HG03108 (cell line): ENCODE data around the gene LRRC63.
"Not testable (repeated sequence)": the region's sequence is repeated elsewhere in the genome, so short reads cannot be mapped to it uniquely, and the experiment has no call there.

Experiments used
- ATAC-seq: cut with Tn5 transposase; IDR thresholded peaks from one replicate; pipeline ENCODE4 v1.9.1; 2021; ENCODE audit warnings: moderate library complexity; ENCODE audit not compliant: unreplicated experiment

Gene LRRC63

GRCh38 chr13:46211483-46212351 is at the start of gene LRRC63:
TSS of gene LRRC63 (plus strand) at chr13:46211928. CDS start at chr13:46213035, 1,107 bp downstream.
- peak; percentile 88 for ATAC-seq

GRCh38 chr13:46162741-46163140 is 49.0 kb upstream of the LRRC63 start:
- not testable (repeated sequence) for ATAC-seq

- no peak for ATAC-seq
Measured at GRCh38 chr13:46164661-46165060, 47.1 kb upstream of the LRRC63 start.

GRCh38 chr13:46165485-46166223 is 46.1 kb upstream of the LRRC63 start:
- peak; percentile 45 for ATAC-seq

GRCh38 chr13:46166224-46166584 is 45.5 kb upstream of the LRRC63 start:
- ATAC-seq, result no peak

GRCh38 chr13:46166947-46167610 is 44.6 kb upstream of the LRRC63 start:
- no peak for ATAC-seq

GRCh38 chr13:46168341-46168740 is 43.4 kb upstream of the LRRC63 start:
- ATAC-seq, result peak; percentile 31

GRCh38 chr13:46168783-46169182 is 42.9 kb upstream of the LRRC63 start:
- ATAC-seq, result no peak

GRCh38 chr13:46169758-46170157 is 42.0 kb upstream of the LRRC63 start:
- no peak for ATAC-seq

GRCh38 chr13:46170268-46170667 is 41.5 kb upstream of the LRRC63 start:
- no peak for ATAC-seq

- ATAC-seq, result no peak
Measured at GRCh38 chr13:46170687-46171086, 41.0 kb upstream of the LRRC63 start.

GRCh38 chr13:46171217-46171616 is 40.5 kb upstream of the LRRC63 start:
- no peak for ATAC-seq

- ATAC-seq, result no peak
Measured at GRCh38 chr13:46171739-46172138, 40.0 kb upstream of the LRRC63 start.

GRCh38 chr13:46172531-46172991 is 39.2 kb upstream of the LRRC63 start:
- ATAC-seq, result no peak

- peak; percentile 32 for ATAC-seq
Measured at GRCh38 chr13:46173656-46174055, 38.1 kb upstream of the LRRC63 start.

- ATAC-seq, result peak; percentile 34
Measured at GRCh38 chr13:46176756-46177155, 35.0 kb upstream of the LRRC63 start.

GRCh38 chr13:46178143-46178542 is 33.6 kb upstream of the LRRC63 start:
- no peak for ATAC-seq

GRCh38 chr13:46178821-46179220 is 32.9 kb upstream of the LRRC63 start:
- ATAC-seq, result no peak

GRCh38 chr13:46179491-46179908 is 32.2 kb upstream of the LRRC63 start:
- ATAC-seq, result no peak

- ATAC-seq, result no peak
Measured at GRCh38 chr13:46179969-46180763, 31.6 kb upstream of the LRRC63 start.
